Midbrain (tissue), 1 donor: ENCODE measurements around the gene EIF3B.
A peak's percentile ranks its signal among the peaks of the same experiment; 100 is the strongest.
"Not testable (repeated sequence)": the region's sequence is repeated elsewhere in the genome, so short reads cannot be mapped to it uniquely, and the experiment has no call there.

Source experiments
- DNase-seq: peaks from one replicate; lab custom pipeline; 2025; lab: John Stamatoyannopoulos, UW

The EIF3B gene

DNA sequence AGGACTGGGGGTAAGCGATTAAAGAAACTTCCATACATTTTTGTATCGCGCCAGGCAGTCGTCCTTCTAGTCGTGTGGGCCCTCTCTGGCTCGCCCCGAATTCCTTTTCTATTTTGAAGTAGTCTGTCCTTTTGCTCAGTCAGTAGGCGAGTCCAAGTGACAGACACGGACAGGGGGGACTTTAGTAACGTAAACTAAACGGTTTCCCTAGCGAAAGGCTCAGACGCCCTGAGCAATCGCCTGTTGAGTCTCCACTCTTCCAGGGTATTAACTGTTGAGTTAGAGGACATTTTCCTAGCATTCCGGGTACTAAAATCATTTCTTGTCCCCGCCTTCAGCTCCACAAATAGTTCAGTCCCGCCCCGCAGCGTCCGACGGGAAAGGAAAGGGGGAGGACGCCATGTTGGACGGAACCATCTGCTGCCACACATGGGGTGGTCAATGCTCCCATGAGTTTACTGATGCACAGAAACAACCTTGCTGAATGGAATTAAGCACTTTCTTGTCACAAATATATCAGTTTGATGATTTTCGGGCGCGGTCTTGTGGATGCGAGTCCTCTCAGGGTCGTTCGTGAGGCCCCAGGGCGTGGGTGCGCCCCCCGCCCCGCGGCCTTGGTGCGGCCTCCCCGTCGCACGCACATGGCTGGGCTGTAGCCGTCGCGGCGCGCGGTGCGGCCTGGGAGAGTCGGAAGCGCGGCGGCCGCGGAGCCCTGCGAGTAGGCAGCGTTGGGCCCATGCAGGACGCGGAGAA, at the start of gene EIF3B:
EIF3B (plus strand) TSS at position 642 of the 753 bp plus-strand sequence; CDS start at position 737, 95 bp downstream.
- DNase-seq: peak; percentile 94

- DNase-seq: not testable (repeated sequence)
These were observed 49.4 kb upstream of the EIF3B start for GRCh38 chr7:2305258-2305657.

GRCh38 chr7:2306688-2307087, 47.9 kb upstream of the EIF3B start:
- DNase-seq: no peak

- DNase-seq: no peak
These were observed 46.9 kb upstream of the EIF3B start for GRCh38 chr7:2307690-2308107.

- no peak for DNase-seq
These were observed 44.7 kb upstream of the EIF3B start for GRCh38 chr7:2309889-2310331.

DNA sequence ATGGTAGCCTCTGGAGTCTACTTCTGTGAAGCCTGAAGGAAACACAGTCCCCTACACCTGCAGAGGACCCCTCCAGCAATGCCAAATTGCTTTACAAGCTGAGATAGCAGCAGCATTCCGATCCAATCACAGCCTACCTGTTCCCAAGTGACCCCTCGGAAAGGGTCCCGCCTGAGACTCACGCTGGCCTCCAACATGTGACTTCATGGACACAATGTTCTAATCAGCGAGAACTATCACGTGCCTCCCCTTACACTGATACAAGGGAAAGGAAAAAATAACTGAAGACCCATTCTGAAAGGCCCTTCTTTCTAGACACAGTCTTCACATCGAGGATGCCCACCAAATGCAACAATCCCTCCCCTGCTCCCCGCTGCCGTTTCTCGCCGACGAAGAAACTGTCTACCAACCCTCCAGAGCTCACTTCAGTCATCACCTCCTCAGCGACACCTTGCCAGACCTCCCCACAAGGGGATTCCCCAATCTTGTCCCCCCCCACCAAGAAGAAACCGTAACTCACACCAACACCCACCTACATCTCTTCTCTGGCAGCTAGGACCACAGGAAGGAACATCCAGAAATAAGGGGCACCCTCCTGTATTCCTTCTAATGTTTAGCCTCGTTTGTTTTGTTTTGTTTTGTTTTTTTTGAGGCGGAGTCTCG, 42.2 kb upstream of the EIF3B start:
- no peak for DNase-seq

- DNase-seq: no peak
These were observed 41.0 kb upstream of the EIF3B start for GRCh38 chr7:2313450-2314208.

GRCh38 chr7:2314209-2314955, 40.2 kb upstream of the EIF3B start, which contains the start of gene SNX8:
Gene SNX8, minus strand, starts transcription at chr7:2314441. Its CDS starts 20 bp downstream, at chr7:2314421.
- DNase-seq: peak; percentile 90

DNA sequence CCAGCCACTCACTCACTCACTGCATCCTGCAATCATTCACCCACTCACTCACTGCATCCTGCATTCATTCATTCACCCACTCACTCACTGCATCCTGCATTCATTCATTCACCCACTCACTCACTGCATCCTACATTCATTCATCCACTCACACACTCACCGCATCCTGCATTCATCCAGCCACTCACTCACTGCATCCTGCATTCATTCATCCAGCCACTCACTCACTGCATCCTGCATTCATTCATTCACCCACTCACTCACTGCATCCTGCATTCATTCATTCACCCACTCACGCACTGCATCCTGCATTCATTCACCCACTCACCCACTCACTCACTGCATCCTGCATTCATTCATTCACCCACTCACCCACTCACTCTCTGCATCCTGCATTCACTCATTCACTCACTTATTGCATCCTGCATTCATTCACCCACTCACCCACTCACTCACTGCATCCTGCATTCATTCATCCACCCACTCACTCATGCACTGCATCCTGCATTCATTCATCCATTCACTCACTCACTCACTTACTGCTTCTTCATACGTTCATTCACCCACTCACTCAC, 39.6 kb upstream of the EIF3B start:
- not testable (repeated sequence) for DNase-seq

- DNase-seq: no peak
These were observed 38.8 kb upstream of the EIF3B start for GRCh38 chr7:2315787-2316186.

GRCh38 chr7:2316578-2316977, 38.0 kb upstream of the EIF3B start:
- DNase-seq: no peak

GRCh38 chr7:2317556-2318293, 36.9 kb upstream of the EIF3B start:
- DNase-seq: no peak

GRCh38 chr7:2321020-2321419, 33.6 kb upstream of the EIF3B start:
- DNase-seq: no peak

DNA sequence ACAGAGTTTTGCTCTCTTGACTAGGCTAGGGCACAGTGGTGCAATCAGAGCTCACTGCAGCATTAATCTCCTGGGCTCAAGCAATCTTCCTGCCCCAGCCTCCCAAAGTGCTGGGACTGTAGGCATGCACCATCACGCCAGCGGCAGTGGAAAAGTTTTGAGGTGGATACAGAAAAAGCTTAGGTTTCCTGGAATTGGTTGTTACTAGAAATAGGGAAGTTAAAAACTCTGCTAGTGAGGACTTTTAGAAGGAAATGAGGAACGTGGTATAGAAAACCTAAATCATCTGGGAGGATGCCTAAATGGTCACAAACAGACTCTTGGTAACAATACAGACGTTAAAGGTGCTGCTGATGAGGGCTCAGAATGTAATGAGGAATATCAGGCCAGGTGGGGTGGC, 29.5 kb upstream of the EIF3B start:
- no peak for DNase-seq

DNA sequence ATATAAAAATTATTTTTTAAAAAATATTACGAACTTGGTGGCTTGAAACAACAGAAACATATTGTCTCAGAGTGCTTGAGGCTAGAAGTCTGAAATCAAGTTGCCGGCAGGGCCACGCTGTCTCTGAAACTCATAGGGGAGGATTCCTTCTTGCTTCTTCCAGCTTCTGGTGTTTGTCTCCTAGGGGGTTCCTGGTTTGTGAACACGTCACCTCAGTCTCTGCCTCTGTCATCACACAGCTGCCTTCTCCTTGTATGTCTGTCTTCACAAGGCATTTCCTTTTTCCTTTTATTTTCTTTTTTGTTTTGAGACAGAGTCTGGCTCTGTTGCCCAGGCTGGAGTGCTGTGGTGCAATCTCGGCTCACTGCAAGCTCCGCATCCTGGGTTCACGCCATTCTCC, 27.7 kb upstream of the EIF3B start:
- no peak for DNase-seq

DNA sequence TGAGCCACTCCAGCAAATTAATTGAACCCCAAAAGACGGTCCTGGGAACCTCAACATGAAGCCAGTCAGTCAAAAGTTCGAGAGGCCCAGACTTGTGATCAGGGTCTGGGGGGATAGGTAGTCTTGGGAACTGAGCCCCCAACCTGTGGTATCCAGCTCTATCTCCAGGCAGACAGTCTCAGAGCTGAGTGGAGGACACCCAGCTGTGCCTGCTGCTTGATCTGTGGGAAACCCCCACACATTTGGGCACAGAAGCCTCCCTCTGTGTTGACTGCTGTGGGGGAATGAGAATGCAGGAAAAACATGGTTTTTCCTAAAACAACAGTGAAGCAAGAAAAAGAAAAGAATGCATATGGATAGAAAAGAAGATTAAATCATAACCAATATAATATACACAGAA, 24.1 kb upstream of the EIF3B start:
- DNase-seq: no peak

DNA sequence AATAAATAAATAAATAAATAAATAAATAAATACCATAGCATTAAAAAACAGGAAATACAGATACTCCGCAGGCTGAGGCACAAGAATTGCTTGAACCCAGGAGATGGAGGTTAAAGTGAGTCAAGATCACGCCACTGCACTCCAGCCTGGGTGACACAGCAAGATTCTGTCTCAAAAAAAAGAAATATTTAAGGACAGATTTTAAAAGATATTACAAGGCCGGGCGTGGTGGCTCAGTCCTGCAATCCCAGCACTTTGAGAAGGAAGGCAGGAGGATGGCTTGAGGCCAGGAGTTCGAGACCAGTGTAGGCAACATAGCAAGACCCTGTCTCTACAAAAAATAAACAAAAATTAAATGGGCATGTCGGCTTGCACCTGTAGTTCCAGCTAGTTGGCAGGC, 22.9 kb upstream of the EIF3B start:
- no peak for DNase-seq

GRCh38 chr7:2332606-2333231, 21.9 kb upstream of the EIF3B start:
- not testable (repeated sequence) for DNase-seq

DNA sequence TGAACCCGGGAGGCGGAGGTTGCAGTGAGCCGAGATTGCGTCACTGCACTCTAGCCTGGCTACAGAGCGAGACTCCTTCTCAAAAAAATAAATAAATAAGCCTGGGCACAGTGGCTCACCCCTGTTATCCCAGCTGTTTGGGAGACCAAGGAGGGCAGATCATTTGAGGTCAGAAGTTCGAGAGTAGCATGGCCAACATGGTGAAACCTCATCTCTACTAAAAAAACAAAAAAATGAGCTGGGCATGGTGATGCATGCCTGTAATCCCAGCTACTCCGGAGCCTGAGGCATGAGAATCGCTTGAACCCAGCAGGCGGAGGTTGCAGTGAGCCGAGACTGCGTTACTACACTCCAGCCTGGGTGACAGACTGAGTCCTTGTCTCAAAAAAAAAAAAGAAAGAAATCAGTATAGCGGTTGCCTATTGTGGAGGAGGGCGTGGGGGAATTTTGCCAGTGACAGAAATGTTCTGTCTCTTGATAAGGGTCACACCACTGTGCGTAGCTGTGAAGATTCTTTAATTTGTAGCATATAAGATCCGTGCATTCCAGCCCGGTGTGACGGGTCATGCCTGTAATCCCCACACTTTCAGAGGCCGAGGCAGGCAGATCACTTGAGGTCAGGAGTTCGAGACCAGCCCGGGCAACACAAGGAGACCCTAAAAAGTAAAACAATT, 17.9 kb upstream of the EIF3B start:
- DNase-seq: no peak
